HG02623 (cell line): Measurements from ENCODE around the gene MAB21L4.

Experiments
- ATAC-seq: cut with Tn5 transposase; IDR thresholded peaks from one replicate; pipeline ENCODE4 v1.9.1; 2021; ENCODE audit warnings: moderate library complexity; ENCODE audit not compliant: unreplicated experiment

MAB21L4 gene

GRCh38 chr2:240913810-240914644 lies 18.1 kb upstream of the MAB21L4 start:
- no peak for ATAC-seq

- no peak for ATAC-seq
Measured at GRCh38 chr2:240912878-240913809, 17.2 kb upstream of the MAB21L4 start.

GRCh38 chr2:240911641-240912265 lies 15.8 kb upstream of the MAB21L4 start:
- ATAC-seq, result no peak

GRCh38 chr2:240909216-240909974 lies 13.4 kb upstream of the MAB21L4 start:
- no peak for ATAC-seq

GRCh38 chr2:240906911-240907590 lies 11.1 kb upstream of the MAB21L4 start:
- ATAC-seq, result no peak

- no peak for ATAC-seq
Measured at GRCh38 chr2:240906141-240906910, 10.4 kb upstream of the MAB21L4 start, which contains the start of gene CROCC2. Gene CROCC2 (plus strand): TSS chr2:240906336. CDS start chr2:240906514, 178 bp downstream.

GRCh38 chr2:240905176-240905781 lies 9.3 kb upstream of the MAB21L4 start:
- no peak for ATAC-seq

- ATAC-seq, result no peak
Measured at GRCh38 chr2:240904216-240905175, 8.5 kb upstream of the MAB21L4 start.

- no peak for ATAC-seq
Measured at GRCh38 chr2:240903191-240904060, 7.5 kb upstream of the MAB21L4 start.

GRCh38 chr2:240902615-240903041 lies 6.7 kb upstream of the MAB21L4 start:
- ATAC-seq, result no peak

- ATAC-seq, result no peak
Measured at GRCh38 chr2:240901986-240902614, 6.1 kb upstream of the MAB21L4 start.

GRCh38 chr2:240900141-240900860 lies 4.3 kb upstream of the MAB21L4 start:
- ATAC-seq, result no peak

- ATAC-seq, result no peak
Measured at GRCh38 chr2:240899468-240899865, 3.5 kb upstream of the MAB21L4 start.

GRCh38 chr2:240898731-240899467 lies 2.9 kb upstream of the MAB21L4 start:
- no peak for ATAC-seq
